Measurements from ENCODE around the gene TMEM131. TPM values are rescaled to one million over a fixed set of nuclear protein-coding genes. Genes with fewer than 3 reads are reported as not detected.

The TMEM131 gene
- total and polyA plus RNA-seq, 2 experiments from 2014 or later: 9.2 to 22.7 TPM

DNA sequence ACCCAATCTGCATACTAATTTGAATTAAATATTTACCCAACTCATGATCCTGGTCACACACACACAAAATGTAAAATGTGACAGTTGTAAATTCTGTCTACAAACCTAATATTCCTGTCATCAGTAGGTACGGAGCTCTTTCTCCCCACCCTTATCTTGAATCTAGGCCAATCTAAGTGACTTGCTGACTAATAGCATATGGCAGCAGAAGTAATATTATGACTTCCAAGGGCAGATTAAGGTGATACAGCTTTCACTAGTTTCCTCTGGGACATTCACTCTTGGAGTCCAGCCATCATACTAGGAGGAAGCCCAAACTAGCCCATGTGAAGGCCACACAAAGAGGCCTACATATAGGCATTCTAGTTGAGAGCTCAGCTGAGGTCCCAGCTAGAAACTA is 89.4 kb downstream of the TMEM131 start:
- Histone ChIP-seq H3K79me2 (replicated peaks; ENCODE audit: insufficient read depth) (no peaks in the 10 kb centered on the region), H3K9me2 (ENCODE audit: insufficient read depth) (no peaks in the 10 kb centered on the region), H3K27me3 (ENCODE audit: insufficient read depth) (no peaks in the 10 kb centered on the region), H3K4me1 (ENCODE audit: insufficient read depth) (no peaks in the 10 kb centered on the region), H3K4me2 (no peak overlapping the region), H2AFZ (no peak overlapping the region), H3K4me3 (no peak overlapping the region), H3K36me3 (ENCODE audit: insufficient read depth) (no peaks in the 10 kb centered on the region), H3K27ac (ENCODE audit: low read depth) (no peak overlapping the region), H4K20me1 (replicated peaks; ENCODE audit: insufficient read depth) (no peaks in the 10 kb centered on the region), H3F3A (replicated peaks; ENCODE audit: low read depth) (no peaks in the 10 kb centered on the region)
- no peak for TF ChIP-seq ZNF331 (CRISPR knock-in tag; IDR thresholded peaks at IDR 0.05; ENCODE audit: low read depth)
- TF ChIP-seq EZH2 (IDR thresholded peaks at IDR 0.05; ENCODE audit: low read depth, unreplicated experiment): no peak
- TF ChIP-seq, protein P1, sequence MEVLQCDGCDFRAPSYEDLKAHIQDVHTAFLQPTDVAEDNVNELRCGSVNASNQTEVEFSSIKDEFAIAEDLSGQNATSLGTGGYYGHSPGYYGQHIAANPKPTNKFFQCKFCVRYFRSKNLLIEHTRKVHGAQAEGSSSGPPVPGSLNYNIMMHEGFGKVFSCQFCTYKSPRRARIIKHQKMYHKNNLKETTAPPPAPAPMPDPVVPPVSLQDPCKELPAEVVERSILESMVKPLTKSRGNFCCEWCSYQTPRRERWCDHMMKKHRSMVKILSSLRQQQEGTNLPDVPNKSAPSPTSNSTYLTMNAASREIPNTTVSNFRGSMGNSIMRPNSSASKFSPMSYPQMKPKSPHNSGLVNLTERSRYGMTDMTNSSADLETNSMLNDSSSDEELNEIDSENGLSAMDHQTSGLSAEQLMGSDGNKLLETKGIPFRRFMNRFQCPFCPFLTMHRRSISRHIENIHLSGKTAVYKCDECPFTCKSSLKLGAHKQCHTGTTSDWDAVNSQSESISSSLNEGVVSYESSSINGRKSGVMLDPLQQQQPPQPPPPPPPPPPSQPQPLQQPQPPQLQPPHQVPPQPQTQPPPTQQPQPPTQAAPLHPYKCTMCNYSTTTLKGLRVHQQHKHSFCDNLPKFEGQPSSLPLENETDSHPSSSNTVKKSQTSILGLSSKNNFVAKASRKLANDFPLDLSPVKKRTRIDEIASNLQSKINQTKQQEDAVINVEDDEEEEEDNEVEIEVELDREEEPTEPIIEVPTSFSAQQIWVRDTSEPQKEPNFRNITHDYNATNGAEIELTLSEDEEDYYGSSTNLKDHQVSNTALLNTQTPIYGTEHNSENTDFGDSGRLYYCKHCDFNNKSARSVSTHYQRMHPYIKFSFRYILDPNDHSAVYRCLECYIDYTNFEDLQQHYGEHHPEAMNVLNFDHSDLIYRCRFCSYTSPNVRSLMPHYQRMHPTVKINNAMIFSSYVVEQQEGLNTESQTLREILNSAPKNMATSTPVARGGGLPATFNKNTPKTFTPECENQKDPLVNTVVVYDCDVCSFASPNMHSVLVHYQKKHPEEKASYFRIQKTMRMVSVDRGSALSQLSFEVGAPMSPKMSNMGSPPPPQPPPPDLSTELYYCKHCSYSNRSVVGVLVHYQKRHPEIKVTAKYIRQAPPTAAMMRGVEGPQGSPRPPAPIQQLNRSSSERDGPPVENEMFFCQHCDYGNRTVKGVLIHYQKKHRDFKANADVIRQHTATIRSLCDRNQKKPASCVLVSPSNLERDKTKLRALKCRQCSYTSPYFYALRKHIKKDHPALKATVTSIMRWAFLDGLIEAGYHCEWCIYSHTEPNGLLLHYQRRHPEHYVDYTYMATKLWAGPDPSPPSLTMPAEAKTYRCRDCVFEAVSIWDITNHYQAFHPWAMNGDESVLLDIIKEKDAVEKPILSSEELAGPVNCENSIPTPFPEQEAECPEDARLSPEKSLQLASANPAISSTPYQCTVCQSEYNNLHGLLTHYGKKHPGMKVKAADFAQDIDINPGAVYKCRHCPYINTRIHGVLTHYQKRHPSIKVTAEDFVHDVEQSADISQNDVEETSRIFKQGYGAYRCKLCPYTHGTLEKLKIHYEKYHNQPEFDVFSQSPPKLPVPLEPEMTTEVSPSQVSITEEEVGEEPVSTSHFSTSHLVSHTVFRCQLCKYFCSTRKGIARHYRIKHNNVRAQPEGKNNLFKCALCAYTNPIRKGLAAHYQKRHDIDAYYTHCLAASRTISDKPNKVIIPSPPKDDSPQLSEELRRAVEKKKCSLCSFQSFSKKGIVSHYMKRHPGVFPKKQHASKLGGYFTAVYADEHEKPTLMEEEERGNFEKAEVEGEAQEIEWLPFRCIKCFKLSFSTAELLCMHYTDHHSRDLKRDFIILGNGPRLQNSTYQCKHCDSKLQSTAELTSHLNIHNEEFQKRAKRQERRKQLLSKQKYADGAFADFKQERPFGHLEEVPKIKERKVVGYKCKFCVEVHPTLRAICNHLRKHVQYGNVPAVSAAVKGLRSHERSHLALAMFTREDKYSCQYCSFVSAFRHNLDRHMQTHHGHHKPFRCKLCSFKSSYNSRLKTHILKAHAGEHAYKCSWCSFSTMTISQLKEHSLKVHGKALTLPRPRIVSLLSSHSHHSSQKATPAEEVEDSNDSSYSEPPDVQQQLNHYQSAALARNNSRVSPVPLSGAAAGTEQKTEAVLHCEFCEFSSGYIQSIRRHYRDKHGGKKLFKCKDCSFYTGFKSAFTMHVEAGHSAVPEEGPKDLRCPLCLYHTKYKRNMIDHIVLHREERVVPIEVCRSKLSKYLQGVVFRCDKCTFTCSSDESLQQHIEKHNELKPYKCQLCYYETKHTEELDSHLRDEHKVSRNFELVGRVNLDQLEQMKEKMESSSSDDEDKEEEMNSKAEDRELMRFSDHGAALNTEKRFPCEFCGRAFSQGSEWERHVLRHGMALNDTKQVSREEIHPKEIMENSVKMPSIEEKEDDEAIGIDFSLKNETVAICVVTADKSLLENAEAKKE (CRISPR knock-in tag; IDR thresholded peaks at IDR 0.05): no peak
- no peak for TF ChIP-seq JUNB (IDR thresholded peaks at IDR 0.05; ENCODE audit: unreplicated experiment)
- TF ChIP-seq, protein P2, sequence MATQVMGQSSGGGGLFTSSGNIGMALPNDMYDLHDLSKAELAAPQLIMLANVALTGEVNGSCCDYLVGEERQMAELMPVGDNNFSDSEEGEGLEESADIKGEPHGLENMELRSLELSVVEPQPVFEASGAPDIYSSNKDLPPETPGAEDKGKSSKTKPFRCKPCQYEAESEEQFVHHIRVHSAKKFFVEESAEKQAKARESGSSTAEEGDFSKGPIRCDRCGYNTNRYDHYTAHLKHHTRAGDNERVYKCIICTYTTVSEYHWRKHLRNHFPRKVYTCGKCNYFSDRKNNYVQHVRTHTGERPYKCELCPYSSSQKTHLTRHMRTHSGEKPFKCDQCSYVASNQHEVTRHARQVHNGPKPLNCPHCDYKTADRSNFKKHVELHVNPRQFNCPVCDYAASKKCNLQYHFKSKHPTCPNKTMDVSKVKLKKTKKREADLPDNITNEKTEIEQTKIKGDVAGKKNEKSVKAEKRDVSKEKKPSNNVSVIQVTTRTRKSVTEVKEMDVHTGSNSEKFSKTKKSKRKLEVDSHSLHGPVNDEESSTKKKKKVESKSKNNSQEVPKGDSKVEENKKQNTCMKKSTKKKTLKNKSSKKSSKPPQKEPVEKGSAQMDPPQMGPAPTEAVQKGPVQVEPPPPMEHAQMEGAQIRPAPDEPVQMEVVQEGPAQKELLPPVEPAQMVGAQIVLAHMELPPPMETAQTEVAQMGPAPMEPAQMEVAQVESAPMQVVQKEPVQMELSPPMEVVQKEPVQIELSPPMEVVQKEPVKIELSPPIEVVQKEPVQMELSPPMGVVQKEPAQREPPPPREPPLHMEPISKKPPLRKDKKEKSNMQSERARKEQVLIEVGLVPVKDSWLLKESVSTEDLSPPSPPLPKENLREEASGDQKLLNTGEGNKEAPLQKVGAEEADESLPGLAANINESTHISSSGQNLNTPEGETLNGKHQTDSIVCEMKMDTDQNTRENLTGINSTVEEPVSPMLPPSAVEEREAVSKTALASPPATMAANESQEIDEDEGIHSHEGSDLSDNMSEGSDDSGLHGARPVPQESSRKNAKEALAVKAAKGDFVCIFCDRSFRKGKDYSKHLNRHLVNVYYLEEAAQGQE (IDR thresholded peaks at IDR 0.05; ENCODE audit: unreplicated experiment): no peak
- TF ChIP-seq STAT1 (IDR thresholded peaks at IDR 0.05; ENCODE audit: unreplicated experiment): no peak
- no peak for TF ChIP-seq ZNF114 (CRISPR knock-in tag; IDR thresholded peaks at IDR 0.05)
- TF ChIP-seq, protein P3, sequence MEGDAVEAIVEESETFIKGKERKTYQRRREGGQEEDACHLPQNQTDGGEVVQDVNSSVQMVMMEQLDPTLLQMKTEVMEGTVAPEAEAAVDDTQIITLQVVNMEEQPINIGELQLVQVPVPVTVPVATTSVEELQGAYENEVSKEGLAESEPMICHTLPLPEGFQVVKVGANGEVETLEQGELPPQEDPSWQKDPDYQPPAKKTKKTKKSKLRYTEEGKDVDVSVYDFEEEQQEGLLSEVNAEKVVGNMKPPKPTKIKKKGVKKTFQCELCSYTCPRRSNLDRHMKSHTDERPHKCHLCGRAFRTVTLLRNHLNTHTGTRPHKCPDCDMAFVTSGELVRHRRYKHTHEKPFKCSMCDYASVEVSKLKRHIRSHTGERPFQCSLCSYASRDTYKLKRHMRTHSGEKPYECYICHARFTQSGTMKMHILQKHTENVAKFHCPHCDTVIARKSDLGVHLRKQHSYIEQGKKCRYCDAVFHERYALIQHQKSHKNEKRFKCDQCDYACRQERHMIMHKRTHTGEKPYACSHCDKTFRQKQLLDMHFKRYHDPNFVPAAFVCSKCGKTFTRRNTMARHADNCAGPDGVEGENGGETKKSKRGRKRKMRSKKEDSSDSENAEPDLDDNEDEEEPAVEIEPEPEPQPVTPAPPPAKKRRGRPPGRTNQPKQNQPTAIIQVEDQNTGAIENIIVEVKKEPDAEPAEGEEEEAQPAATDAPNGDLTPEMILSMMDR (conservative IDR thresholded peaks at IDR 0.05; ENCODE audit: low read depth in 2 of 2): no peak
- TF ChIP-seq, protein P4, sequence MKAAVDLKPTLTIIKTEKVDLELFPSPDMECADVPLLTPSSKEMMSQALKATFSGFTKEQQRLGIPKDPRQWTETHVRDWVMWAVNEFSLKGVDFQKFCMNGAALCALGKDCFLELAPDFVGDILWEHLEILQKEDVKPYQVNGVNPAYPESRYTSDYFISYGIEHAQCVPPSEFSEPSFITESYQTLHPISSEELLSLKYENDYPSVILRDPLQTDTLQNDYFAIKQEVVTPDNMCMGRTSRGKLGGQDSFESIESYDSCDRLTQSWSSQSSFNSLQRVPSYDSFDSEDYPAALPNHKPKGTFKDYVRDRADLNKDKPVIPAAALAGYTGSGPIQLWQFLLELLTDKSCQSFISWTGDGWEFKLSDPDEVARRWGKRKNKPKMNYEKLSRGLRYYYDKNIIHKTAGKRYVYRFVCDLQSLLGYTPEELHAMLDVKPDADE (IDR thresholded peaks at IDR 0.05): no peak
- no peak for TF ChIP-seq POLR2AphosphoS5 (IDR thresholded peaks at IDR 0.05; ENCODE audit: low read depth)
- Mint-ChIP-seq H3K36me3 (ENCODE audit: low read depth) (no peaks in the 10 kb centered on the region), H3K9me3 (no peaks in the 10 kb centered on the region), H3K27ac (no peak overlapping the region), H3K4me1 (no peaks in the 10 kb centered on the region), H3K4me3 (no peak overlapping the region), H3K27me3 (ENCODE audit: insufficient read depth, low read depth, poor library complexity) (no peaks in the 10 kb centered on the region)
- ATAC-seq: no peak
- DNase-seq (ENCODE audit: low spot score): no peak
